ENCODE measurements around the gene IFNA5. TPM values are rescaled to one million over a fixed set of nuclear protein-coding genes. Genes with fewer than 3 reads are reported as not detected.

IFNA5 gene
- total RNA-seq, 4 donors from 2014 or later, result 0.84 TPM; not detected in 3

- no peak for TF ChIP-seq CTCF (IDR thresholded peaks at IDR 0.05)
- ATAC-seq (ENCODE audit: low FRiP score), result no peak
- no peak for DNase-seq (ENCODE audit: low spot score)
Measured at GRCh38 chr9:21268347-21268657, 36.8 kb downstream of the IFNA5 start.

GRCh38 chr9:21267485-21268346 is 37.4 kb downstream of the IFNA5 start:
- ATAC-seq (ENCODE audit: low FRiP score), result no peak
- TF ChIP-seq CTCF (IDR thresholded peaks at IDR 0.05), result no peak
- no peak for DNase-seq (ENCODE audit: low spot score)

- TF ChIP-seq CTCF (IDR thresholded peaks at IDR 0.05), result no peak
- no peak for ATAC-seq (ENCODE audit: low FRiP score)
- DNase-seq (ENCODE audit: low spot score), result no peak
Measured at GRCh38 chr9:21266733-21267484, 38.2 kb downstream of the IFNA5 start.

GRCh38 chr9:21265421-21266189 is 39.5 kb downstream of the IFNA5 start:
- no peak for DNase-seq (ENCODE audit: low spot score)
- no peak for ATAC-seq (ENCODE audit: low FRiP score)

GRCh38 chr9:21255538-21256212 is 49.4 kb downstream of the IFNA5 start:
- no peak for TF ChIP-seq CTCF (IDR thresholded peaks at IDR 0.05)
- ATAC-seq (ENCODE audit: low FRiP score) (no peak), DNase-seq (ENCODE audit: low spot score) (no peak)

More at GRCh38 chr9:21265421-21266189, 39.5 kb downstream of the IFNA5 start:
- TF ChIP-seq CTCF (IDR thresholded peaks at IDR 0.05), result no peak

Other genes starting within 250 kb of the IFNA5 start
- not detected for gene IFNB1, start 227.4 kb downstream of the IFNA5 start, total RNA-seq
- gene IFNW1, start 163.5 kb downstream of the IFNA5 start, total RNA-seq, result not detected
- gene IFNA21, start 138.7 kb downstream of the IFNA5 start, total RNA-seq, result not detected
- gene IFNA4, start 117.7 kb downstream of the IFNA5 start, total RNA-seq, result not detected
- not detected for gene IFNA7, start 103.1 kb downstream of the IFNA5 start, total RNA-seq
- not detected for gene IFNA10, start 98.2 kb downstream of the IFNA5 start, total RNA-seq
- gene IFNA16, start 88.0 kb downstream of the IFNA5 start, total RNA-seq, result not detected
- gene IFNA17, start 77.1 kb downstream of the IFNA5 start, total RNA-seq, result not detected
- gene IFNA14, start 65.3 kb downstream of the IFNA5 start, total RNA-seq, result not detected
- 10 to 100 TPM; 17.7 to 30.7 (median 19.4) TPM for gene KLHL9, start 30.1 kb upstream of the IFNA5 start, total RNA-seq
- gene IFNA6, start 45.6 kb upstream of the IFNA5 start, total RNA-seq, result not detected
- gene IFNA13, start 62.7 kb upstream of the IFNA5 start, total RNA-seq, result not detected
- under 1 TPM in 1 of 4 donors, not detected in 3; 0.75 TPM for gene IFNA2, start 80.1 kb upstream of the IFNA5 start, total RNA-seq
- gene IFNA8, start 103.8 kb upstream of the IFNA5 start, total RNA-seq, result not detected
- gene IFNA1, start 135.1 kb upstream of the IFNA5 start, total RNA-seq, result not detected
- 1 to 10 TPM in 2 of 4 donors, not detected in 2; 1.7 to 1.8 TPM for gene IFNE, start 177.0 kb upstream of the IFNA5 start, total RNA-seq

Measured in omental fat pad (tissue), 4 donors.